OCI-LY3 (cell line): ENCODE results near the gene TMPRSS2.

ENCODE experiments used
- H2AFZ ChIP-seq: fragments of 200-600, 300-600 bp; shearing (Covaris generic); 2 replicates; pipeline ENCODE4 v1.6.0; 2014; ENCODE audit warnings: antibody characterized with exemption, low read depth, low read length
- H3K27ac ChIP-seq: fragments of 200-600, 300-600 bp; sonication (generic); 2 replicates; pipeline ENCODE4 v1.5.1; 2014; ENCODE audit warnings: mild to moderate bottlenecking, low read length, moderate library complexity, mixed read lengths
- H3K27me3 ChIP-seq: fragments of 200-600, 300-600 bp; sonication (generic); 2 replicates; pipeline ENCODE4 v1.6.1; 2014; ENCODE audit warnings: low read depth, low read length, mixed read lengths
- H3K36me3 ChIP-seq: fragments of 200-600, 300-600 bp; sonication (generic); replicated peaks from 2 replicates; pipeline ENCODE3; 2014; ENCODE audit warnings: low read depth, low read length, mixed read lengths
- H3K4me1 ChIP-seq: fragments of 300-600, 200-600 bp; sonication (generic); 2 replicates; pipeline ENCODE4 v1.6.1; 2014; ENCODE audit warnings: low read length, mixed read lengths
- H3K4me2 ChIP-seq: fragments of 200-600, 300-600 bp; sonication (generic); 2 replicates; pipeline ENCODE4 v1.6.1; 2014; ENCODE audit warnings: low read length, mixed read lengths
- H3K4me3 ChIP-seq: fragments of 300-600, 200-600 bp; sonication (generic); 2 replicates; pipeline ENCODE4 v1.5.1; 2014; ENCODE audit warnings: antibody characterized with exemption, mild to moderate bottlenecking, low read length, moderate library complexity
- H3K79me2 ChIP-seq: fragments of 300-600, 200-600 bp; shearing (Covaris generic); 2 replicates; pipeline ENCODE4 v1.6.1; 2014; ENCODE audit warnings: mild to moderate bottlenecking, low read length, mixed read lengths
- H3K9ac ChIP-seq: fragments of 300-600, 200-600 bp; shearing (Covaris generic); 2 replicates; pipeline ENCODE4 v1.6.0; 2014; ENCODE audit warnings: mild to moderate bottlenecking, low read length, moderate library complexity
- H3K9me3 ChIP-seq: fragments of 200-600, 300-600 bp; shearing (Covaris generic); 2 replicates; pipeline ENCODE4 v1.6.1; 2014; ENCODE audit warnings: low read length, mixed read lengths; ENCODE audit not compliant: insufficient read depth
- H4K20me1 ChIP-seq: fragments of 200-600, 300-600 bp; sonication (generic); 2 replicates; pipeline ENCODE4 v1.6.1; 2016; ENCODE audit warnings: low read length, mixed read lengths; ENCODE audit not compliant: insufficient read depth
- CTCF ChIP-seq: fragments of 200-600, 300-600 bp; sonication (generic); IDR thresholded peaks from 2 replicates; pipeline ENCODE4 v1.5.1; 2014; ENCODE audit warnings: antibody characterized with exemption, low read length, low read depth
- EZH2phosphoT487 ChIP-seq: fragments of 200-600 bp; shearing (Covaris generic); IDR thresholded peaks from 2 replicates; pipeline ENCODE4 v1.6.1; 2018; ENCODE audit warnings: antibody characterized with exemption, mixed run types, low read depth

Gene TMPRSS2

GRCh38 chr21:41507521-41508414, at the start of gene TMPRSS2:
TMPRSS2 (minus strand) TSS chr21:41508158; CDS start chr21:41498133, 10,025 bp downstream.
- H3K27ac ChIP-seq: no peak within 1 kb of the TSS
- no peaks in the 10 kb centered on the region for H3K4me1 ChIP-seq
- no peaks in the 10 kb centered on the region for H3K27me3 ChIP-seq
- H4K20me1 ChIP-seq: no peaks in the 10 kb centered on the region
- no peaks in the 10 kb centered on the region for H3K36me3 ChIP-seq
- no peak within 1 kb of the TSS for H3K4me3 ChIP-seq
- H3K79me2 ChIP-seq: no peaks in the 10 kb centered on the region
- TF ChIP-seq EZH2phosphoT487: no peak
- TF ChIP-seq CTCF: no peak
- no peak within 1 kb of the TSS for H3K9ac ChIP-seq
- no peak within 1 kb of the TSS for H2AFZ ChIP-seq
- no peaks in the 10 kb centered on the region for H3K9me3 ChIP-seq
- H3K4me2 ChIP-seq: no peak within 1 kb of the TSS

- Histone ChIP-seq H3K9ac (no peak overlapping the region), H3K79me2 (no peaks in the 10 kb centered on the region), H3K4me2 (no peak overlapping the region), H4K20me1 (no peaks in the 10 kb centered on the region), H3K36me3 (no peaks in the 10 kb centered on the region), H2AFZ (no peak overlapping the region), H3K9me3 (no peaks in the 10 kb centered on the region), H3K4me1 (peaks cover 11% of the 10 kb centered on the region), H3K27ac (no peak overlapping the region), H3K27me3 (no peaks in the 10 kb centered on the region), H3K4me3 (no peak overlapping the region)
- TF ChIP-seq EZH2phosphoT487: no peak
- no peak for TF ChIP-seq CTCF
Observed at GRCh38 chr21:41555057-41555456, 47.1 kb upstream of the TMPRSS2 start.

- TF ChIP-seq EZH2phosphoT487 (no peak), CTCF (no peak)
- Histone ChIP-seq H3K9me3 (no peaks in the 10 kb centered on the region), H2AFZ (no peak overlapping the region), H3K79me2 (no peaks in the 10 kb centered on the region), H3K27me3 (no peaks in the 10 kb centered on the region), H3K36me3 (no peaks in the 10 kb centered on the region), H3K9ac (no peak overlapping the region), H3K4me1 (no peaks in the 10 kb centered on the region), H3K27ac (no peak overlapping the region), H4K20me1 (no peaks in the 10 kb centered on the region), H3K4me3 (no peak overlapping the region), H3K4me2 (no peak overlapping the region)
Observed at GRCh38 chr21:41552254-41552653, 44.3 kb upstream of the TMPRSS2 start.

GRCh38 chr21:41548781-41549180, 40.8 kb upstream of the TMPRSS2 start:
- Histone ChIP-seq H3K4me3 (no peak overlapping the region), H4K20me1 (no peaks in the 10 kb centered on the region), H3K36me3 (no peaks in the 10 kb centered on the region), H3K9me3 (no peaks in the 10 kb centered on the region), H3K4me1 (no peaks in the 10 kb centered on the region), H3K27me3 (no peaks in the 10 kb centered on the region), H3K4me2 (no peak overlapping the region), H2AFZ (no peak overlapping the region), H3K9ac (no peak overlapping the region), H3K79me2 (no peaks in the 10 kb centered on the region), H3K27ac (no peak overlapping the region)
- TF ChIP-seq CTCF (no peak), EZH2phosphoT487 (no peak)
